Tibial artery (tissue), 4 donors: ENCODE measurements around the gene ABHD14A.

ENCODE experiments used
- DNase-seq, 2 donors: peaks; one replicate each; pipeline ENCODE4 v3.0.0-alpha.2; 2019
- H3K27ac ChIP-seq, 2 donors: fragments of 200-600 bp; sonication (generic) in 1 of 2; 1 replicate in 1 of 2; 2 replicates in 1 of 2; pipeline ENCODE4 v1.5.1; 2018 to 2019; ENCODE audit warnings: mild to moderate bottlenecking in 1 of 2
- H3K27me3 ChIP-seq, 2 donors: fragments of 200-600 bp; sonication (generic) in 1 of 2; one replicate each; pipeline versions ENCODE4 v1.5.1 to v1.6.0; 2016 to 2019
- H3K36me3 ChIP-seq, 3 donors: fragments of 200-600 bp; sonication (generic) in 2 of 3; one replicate each; pipeline ENCODE4 v1.5.1; 2016 to 2019; ENCODE audit warnings: mild to moderate bottlenecking in 2 of 3
- H3K4me1 ChIP-seq, 4 donors: fragments of 200-600 bp; sonication (generic) in 2 of 4; 1 replicate in 3 of 4; 2 replicates in 1 of 4; pipeline ENCODE4 v1.5.1; 2016 to 2019
- H3K4me3 ChIP-seq, 2 donors: fragments of 200-600 bp; sonication (generic) in 1 of 2; 1 replicate in 1 of 2; 2 replicates in 1 of 2; pipeline ENCODE4 v1.5.1; 2018 to 2019; ENCODE audit warnings: mild to moderate bottlenecking in 2 of 2
- H3K9me3 ChIP-seq, 3 donors: fragments of 200-600 bp; sonication (generic) in 1 of 3; one replicate each; pipeline ENCODE4 v1.5.1; 2016 to 2019
- intact Hi-C: fragments of 100-400 bp; cut with DNase I; formaldehyde crosslinking; loops from one replicate; pipeline ENCODE4 v1.15.0; 2023; ENCODE audit warnings: low total_unique reads
- TF ChIP-seq, protein P1 (sequence below), 2 experiments: fragments of 200-600 bp in 1 of 2; fragments of 450-650 bp in 1 of 2; IDR thresholded peaks; one replicate each; pipeline ENCODE4 v1.5.1; 2017 to 2019; ENCODE audit warnings: antibody characterized with exemption in 2 of 2, mild to moderate bottlenecking in 1 of 2, moderate library complexity in 1 of 2

The ABHD14A gene

DNA sequence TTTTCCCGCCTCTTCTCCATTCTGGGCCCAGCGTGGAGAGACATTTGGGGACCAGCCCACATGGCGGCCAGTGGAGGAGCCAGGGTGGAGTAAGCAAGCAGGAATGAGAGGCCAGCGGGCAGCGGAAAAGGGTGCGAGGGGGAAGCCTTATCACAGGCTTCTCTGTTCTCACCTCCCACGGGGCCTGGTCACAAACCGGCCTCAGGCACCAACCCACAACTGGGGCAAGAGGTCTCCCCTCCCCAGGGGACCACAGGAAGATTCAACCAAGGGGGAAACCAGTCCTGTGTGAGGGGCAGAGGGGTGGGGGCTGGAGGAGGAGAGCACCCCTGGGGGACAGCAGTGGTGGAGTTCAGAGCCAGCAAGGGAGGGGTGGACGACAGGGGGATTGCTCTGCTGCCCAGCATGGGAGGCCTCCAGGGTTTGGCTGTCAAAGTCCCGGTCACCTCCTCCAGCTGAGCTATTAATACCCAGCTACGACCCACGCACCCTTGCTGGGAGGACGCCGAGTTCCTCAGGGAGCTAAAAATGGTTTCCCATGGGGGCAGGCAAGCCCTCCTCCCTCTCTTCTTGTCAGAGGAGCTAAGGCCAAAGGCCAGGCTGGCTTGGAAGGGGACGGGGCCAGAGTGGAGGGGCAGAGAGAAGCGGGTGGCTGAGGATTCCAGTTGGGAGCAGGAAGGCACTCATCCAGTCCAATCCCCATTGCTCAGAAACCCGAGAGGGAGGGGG, 44.7 kb downstream of the ABHD14A start:
- peak; percentile 78 to 97 for DNase-seq

DNA sequence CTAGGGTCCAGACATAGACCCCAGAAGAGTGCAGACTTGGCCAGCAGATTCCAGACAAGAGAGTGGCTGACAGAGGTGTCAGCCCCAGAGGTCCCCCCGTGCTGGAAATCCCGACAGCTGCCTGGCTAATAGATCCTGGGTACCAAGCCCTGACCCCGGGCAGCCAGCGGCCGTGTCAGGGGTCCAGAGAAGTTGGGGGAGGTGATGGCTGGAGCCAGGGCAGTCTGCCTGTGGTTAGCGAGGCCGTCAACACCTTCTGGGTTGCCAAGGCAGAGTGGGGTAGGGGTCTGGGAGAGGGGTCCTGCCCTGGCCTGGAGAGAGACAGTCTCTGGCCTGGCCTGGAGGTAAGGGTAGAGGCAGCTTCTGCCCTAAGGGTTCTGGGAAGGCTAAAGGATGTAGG, 45.9 kb downstream of the ABHD14A start:
- H3K36me3 ChIP-seq: no peaks in the 10 kb centered on the region
- peak overlapping the region; percentile 84 to 92 for H3K27ac ChIP-seq
- DNase-seq: no peak
- H3K27me3 ChIP-seq: no peaks in the 10 kb centered on the region
- no peak overlapping the region for H3K4me3 ChIP-seq
- intact Hi-C loops: no loop called here
- no peaks in the 10 kb centered on the region for H3K9me3 ChIP-seq
- TF ChIP-seq, protein P1, sequence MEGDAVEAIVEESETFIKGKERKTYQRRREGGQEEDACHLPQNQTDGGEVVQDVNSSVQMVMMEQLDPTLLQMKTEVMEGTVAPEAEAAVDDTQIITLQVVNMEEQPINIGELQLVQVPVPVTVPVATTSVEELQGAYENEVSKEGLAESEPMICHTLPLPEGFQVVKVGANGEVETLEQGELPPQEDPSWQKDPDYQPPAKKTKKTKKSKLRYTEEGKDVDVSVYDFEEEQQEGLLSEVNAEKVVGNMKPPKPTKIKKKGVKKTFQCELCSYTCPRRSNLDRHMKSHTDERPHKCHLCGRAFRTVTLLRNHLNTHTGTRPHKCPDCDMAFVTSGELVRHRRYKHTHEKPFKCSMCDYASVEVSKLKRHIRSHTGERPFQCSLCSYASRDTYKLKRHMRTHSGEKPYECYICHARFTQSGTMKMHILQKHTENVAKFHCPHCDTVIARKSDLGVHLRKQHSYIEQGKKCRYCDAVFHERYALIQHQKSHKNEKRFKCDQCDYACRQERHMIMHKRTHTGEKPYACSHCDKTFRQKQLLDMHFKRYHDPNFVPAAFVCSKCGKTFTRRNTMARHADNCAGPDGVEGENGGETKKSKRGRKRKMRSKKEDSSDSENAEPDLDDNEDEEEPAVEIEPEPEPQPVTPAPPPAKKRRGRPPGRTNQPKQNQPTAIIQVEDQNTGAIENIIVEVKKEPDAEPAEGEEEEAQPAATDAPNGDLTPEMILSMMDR (IDR thresholded peaks at IDR 0.05): no peak
- H3K4me1 ChIP-seq: peaks cover 0 to 100% (median 95%) of the 10 kb centered on the region in 4 donors

More for the DNA sequence above, 44.7 kb downstream of the ABHD14A start:
- TF ChIP-seq, protein P1 (IDR thresholded peaks at IDR 0.05): peak in 1 of 2 experiments; percentile 12
- Histone ChIP-seq H3K9me3 (no peaks in the 10 kb centered on the region), H3K36me3 (no peaks in the 10 kb centered on the region), H3K27me3 (no peaks in the 10 kb centered on the region), H3K27ac (peak overlapping the region; percentile 84 to 92), H3K4me3 (no peak overlapping the region), H3K4me1 (peaks cover 0 to 95% (median 83%) of the 10 kb centered on the region in 4 donors)
- intact Hi-C loops: loop anchor here (2.0 kb wide), 1 partner anchor 35 kb away; no protein-coding TSS in a partner anchor

DNA sequence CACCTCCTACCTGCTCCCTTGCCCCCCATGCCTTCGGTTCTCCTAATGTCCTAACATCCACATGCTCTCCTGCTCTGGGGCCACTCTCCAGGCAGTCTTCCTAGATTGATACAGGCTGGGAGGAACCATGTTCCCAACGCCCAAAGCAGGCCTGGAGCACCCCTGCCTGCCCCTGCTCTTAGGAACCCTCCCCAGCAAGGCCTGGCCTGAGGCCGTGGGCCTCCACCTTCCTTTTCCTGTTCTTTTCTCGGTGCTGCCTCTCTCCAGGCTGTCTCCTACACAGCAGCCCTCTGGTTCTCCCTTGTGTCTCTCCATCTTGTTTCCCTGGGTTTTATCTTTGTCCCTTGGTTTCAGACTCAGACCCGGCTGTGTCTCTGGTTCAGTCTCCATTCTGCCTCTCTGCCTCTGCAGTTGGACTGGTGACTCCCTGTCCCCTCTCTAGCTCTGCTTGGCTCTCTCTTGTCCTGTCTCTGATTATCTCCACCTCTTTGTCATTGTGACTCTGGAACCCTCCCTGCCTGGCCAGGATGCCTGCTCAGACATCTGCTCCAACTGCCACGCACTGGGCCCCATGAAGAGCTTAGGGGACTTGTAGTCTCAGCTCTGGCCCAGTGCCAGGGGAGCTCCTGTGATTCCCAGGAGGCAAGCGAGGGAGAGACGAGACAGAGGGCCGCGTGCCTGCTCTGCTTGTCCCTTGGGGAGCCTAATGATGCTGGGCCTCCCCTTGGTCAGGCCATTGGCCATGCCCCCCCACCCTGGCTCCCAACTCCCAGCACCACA, 46.8 kb downstream of the ABHD14A start:
- no peaks in the 10 kb centered on the region for H3K9me3 ChIP-seq
- TF ChIP-seq, protein P1 (IDR thresholded peaks at IDR 0.05): no peak
- intact Hi-C loops: no loop called here
- peak overlapping the region; percentile 84 to 92 for H3K27ac ChIP-seq
- H3K36me3 ChIP-seq: no peaks in the 10 kb centered on the region
- no peaks in the 10 kb centered on the region for H3K27me3 ChIP-seq
- DNase-seq: peak; percentile 42 to 78
- H3K4me1 ChIP-seq: peaks cover 0 to 99% (median 91%) of the 10 kb centered on the region in 4 donors
- H3K4me3 ChIP-seq: no peak overlapping the region

DNA sequence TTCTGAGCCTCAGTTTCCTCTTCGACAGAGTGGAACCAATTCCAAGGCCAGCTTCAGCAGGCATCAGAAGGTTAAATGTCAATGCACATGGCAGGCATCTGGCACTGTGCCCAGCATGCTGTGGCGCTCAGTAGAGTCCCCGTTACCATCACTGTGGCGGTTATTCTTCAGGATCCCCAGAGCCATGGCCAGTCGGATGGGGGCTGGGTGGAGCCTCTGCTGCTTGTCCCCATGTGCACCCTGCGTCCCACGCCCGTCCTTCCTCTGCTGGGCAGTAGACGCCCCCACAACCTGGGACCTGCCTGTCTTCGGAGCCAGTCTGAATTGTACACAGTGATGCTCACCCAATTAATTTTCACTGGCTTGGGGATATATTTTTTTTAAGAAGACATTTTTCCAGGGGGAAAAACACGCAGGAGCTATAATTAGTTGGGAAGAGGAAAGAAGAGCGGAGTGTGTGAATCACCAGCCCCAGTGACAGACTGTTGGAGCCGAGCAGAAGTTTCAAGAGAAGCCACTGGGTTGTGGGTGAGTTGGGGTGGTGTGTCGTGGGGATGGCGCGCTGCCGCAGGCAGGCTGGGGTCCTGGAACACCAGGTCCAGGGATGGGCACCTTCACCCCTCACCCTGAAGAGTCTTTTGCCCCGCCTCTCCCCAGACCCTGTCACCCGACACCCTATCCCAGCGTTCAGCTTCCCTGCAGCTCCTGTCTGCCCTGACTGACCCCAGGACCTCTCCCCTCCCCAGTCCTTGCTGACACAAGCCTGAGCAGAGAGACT, 47.6 kb downstream of the ABHD14A start:
- intact Hi-C loops: no loop called here
- H3K27me3 ChIP-seq: no peaks in the 10 kb centered on the region
- TF ChIP-seq, protein P1 (IDR thresholded peaks at IDR 0.05): peak in 1 of 2 experiments; percentile 23
- H3K4me3 ChIP-seq: peak overlapping the region; percentile 35 to 41
- H3K27ac ChIP-seq: peak overlapping the region; percentile 84 to 92
- peak; percentile 48 to 84 for DNase-seq
- no peaks in the 10 kb centered on the region for H3K36me3 ChIP-seq
- no peaks in the 10 kb centered on the region for H3K9me3 ChIP-seq
- peaks cover 0 to 91% (median 83%) of the 10 kb centered on the region in 4 donors for H3K4me1 ChIP-seq

DNA sequence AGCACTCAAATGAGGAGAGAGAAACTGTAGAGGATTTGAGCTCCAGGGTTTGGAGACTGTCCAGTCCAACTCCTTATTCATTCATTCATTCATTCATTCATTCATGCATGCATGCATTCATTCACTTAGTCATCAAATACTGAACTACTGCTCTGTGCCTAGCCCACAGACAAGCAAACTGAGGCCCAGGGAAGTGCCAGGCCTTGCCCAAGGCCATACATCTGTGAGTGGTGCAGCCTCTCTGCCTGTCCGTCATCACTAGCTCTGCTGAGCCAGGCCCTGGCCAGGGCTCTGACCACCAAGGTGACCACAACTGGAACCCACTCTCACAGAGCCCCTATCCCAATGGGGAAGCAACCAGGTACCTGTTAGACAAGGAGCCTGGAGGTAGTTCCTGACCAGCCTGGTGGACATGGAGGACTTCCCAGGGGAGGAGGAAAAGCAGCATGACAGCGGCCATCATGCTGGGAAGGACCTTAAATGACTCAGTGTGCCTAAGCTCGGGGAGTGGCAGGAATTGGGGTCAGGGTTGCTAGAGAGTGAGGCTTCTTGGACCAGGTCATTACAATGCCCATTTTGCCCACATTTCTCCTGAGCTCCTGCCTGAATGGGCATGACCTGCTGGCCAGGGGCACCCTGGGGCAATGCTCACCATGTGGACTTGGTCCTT, 48.4 kb downstream of the ABHD14A start:
- intact Hi-C loops: no loop called here
- peak overlapping the region; percentile 84 to 92 for H3K27ac ChIP-seq

More for the DNA sequence above, 48.4 kb downstream of the ABHD14A start:
- H3K27me3 ChIP-seq: no peaks in the 10 kb centered on the region
- H3K36me3 ChIP-seq: no peaks in the 10 kb centered on the region
- TF ChIP-seq, protein P1 (IDR thresholded peaks at IDR 0.05): no peak
- H3K9me3 ChIP-seq: no peaks in the 10 kb centered on the region
- peaks cover 0 to 84% (median 78%) of the 10 kb centered on the region in 4 donors for H3K4me1 ChIP-seq
- H3K4me3 ChIP-seq: peak overlapping the region; percentile 35 to 41
- no peak for DNase-seq
